ENCODE data around the gene MSI2. TPM values are rescaled to one million over a fixed set of nuclear protein-coding genes. Genes with fewer than 3 reads are reported as not detected.

MSI2 gene
- total and polyA plus RNA-seq, 9 of the 15 experiments (the other 6 are each of a cell fraction or from before 2014, with no cell fraction given) = 4.6 to 61.8 (median 42.4) TPM

GRCh38 chr17:57552114-57552624 lies 295.8 kb downstream of the MSI2 start (continued):
- no peak for TF ChIP-seq MCM7 (IDR thresholded peaks at IDR 0.05)
- TF ChIP-seq, protein P1, sequence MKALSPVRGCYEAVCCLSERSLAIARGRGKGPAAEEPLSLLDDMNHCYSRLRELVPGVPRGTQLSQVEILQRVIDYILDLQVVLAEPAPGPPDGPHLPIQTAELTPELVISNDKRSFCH (CRISPR knock-in tag; IDR thresholded peaks at IDR 0.05) = no peak
- TF ChIP-seq, protein P1 (tag; IDR thresholded peaks at IDR 0.05) = no peak
- TF ChIP-seq, protein P2, sequence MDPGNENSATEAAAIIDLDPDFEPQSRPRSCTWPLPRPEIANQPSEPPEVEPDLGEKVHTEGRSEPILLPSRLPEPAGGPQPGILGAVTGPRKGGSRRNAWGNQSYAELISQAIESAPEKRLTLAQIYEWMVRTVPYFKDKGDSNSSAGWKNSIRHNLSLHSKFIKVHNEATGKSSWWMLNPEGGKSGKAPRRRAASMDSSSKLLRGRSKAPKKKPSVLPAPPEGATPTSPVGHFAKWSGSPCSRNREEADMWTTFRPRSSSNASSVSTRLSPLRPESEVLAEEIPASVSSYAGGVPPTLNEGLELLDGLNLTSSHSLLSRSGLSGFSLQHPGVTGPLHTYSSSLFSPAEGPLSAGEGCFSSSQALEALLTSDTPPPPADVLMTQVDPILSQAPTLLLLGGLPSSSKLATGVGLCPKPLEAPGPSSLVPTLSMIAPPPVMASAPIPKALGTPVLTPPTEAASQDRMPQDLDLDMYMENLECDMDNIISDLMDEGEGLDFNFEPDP (CRISPR knock-in tag; IDR thresholded peaks at IDR 0.05) = no peak
- TF ChIP-seq, protein P3, sequence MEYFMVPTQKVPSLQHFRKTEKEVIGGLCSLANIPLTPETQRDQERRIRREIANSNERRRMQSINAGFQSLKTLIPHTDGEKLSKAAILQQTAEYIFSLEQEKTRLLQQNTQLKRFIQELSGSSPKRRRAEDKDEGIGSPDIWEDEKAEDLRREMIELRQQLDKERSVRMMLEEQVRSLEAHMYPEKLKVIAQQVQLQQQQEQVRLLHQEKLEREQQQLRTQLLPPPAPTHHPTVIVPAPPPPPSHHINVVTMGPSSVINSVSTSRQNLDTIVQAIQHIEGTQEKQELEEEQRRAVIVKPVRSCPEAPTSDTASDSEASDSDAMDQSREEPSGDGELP (CRISPR knock-in tag; IDR thresholded peaks at IDR 0.05; ENCODE audit: borderline replicate concordance) = peak; percentile 36; the same call in 1 of the 2 replicates
- TF ChIP-seq HLTF (IDR thresholded peaks at IDR 0.05) = no peak
- TF ChIP-seq CHAMP1 (IDR thresholded peaks at IDR 0.05) = no peak
- TF ChIP-seq, protein P4, sequence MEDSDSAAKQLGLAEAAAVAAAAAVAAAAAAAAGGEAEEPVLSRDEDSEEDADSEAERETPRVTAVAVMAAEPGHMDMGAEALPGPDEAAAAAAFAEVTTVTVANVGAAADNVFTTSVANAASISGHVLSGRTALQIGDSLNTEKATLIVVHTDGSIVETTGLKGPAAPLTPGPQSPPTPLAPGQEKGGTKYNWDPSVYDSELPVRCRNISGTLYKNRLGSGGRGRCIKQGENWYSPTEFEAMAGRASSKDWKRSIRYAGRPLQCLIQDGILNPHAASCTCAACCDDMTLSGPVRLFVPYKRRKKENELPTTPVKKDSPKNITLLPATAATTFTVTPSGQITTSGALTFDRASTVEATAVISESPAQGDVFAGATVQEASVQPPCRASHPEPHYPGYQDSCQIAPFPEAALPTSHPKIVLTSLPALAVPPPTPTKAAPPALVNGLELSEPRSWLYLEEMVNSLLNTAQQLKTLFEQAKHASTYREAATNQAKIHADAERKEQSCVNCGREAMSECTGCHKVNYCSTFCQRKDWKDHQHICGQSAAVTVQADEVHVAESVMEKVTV (CRISPR knock-in tag; IDR thresholded peaks at IDR 0.05) = no peak
- no peak for TF ChIP-seq GTF2F1 (IDR thresholded peaks at IDR 0.05; ENCODE audit: low read depth, low read length)
- no peak for TF ChIP-seq PATZ1 (CRISPR knock-in tag; IDR thresholded peaks at IDR 0.05; ENCODE audit: borderline replicate concordance)
- TF ChIP-seq SMAD4 (CRISPR knock-in tag; conservative IDR thresholded peaks at IDR 0.05) = 0 out of 2 replicates have a peak, but pooled peaks have one; percentile 14
- no peak for TF ChIP-seq YBX1 (IDR thresholded peaks at IDR 0.05)

Data from K562 (cell line).